Lung (tissue), 12 donors: Measurements from ENCODE around the gene TSPAN19. TPM values are rescaled to one million over a fixed set of nuclear protein-coding genes. Genes with fewer than 3 reads are reported as not detected.
"Not testable (repeated sequence)": the region's sequence is repeated elsewhere in the genome, so short reads cannot be mapped to it uniquely, and the experiment has no call there.

Experiments used
- ATAC-seq: fragments of 200-7000 bp; cut with Tn5 transposase; one replicate; pipeline ENCODE4 v1.9.1; 2020; ENCODE audit warnings: moderate number of reproducible peaks; ENCODE audit not compliant: insufficient read depth, low FRiP score
- DNase-seq, 3 donors: peaks; one replicate each; pipeline ENCODE4 v3.0.0-alpha.2; 2013 to 2017
- H3K27ac ChIP-seq, 2 donors: one replicate each; pipeline ENCODE4 v1.5.1; 2013; ENCODE audit warnings: mild to moderate bottlenecking in 2 of 2, moderate library complexity in 2 of 2, control low read depth in 1 of 2, inconsistent platforms in 1 of 2, low read depth in 1 of 2, low read length in 1 of 2
- H3K27me3 ChIP-seq, 3 donors: one replicate each; pipeline ENCODE4 v1.5.1; 2013; ENCODE audit warnings: low read length in 2 of 3; ENCODE audit not compliant: control insufficient read depth in 3 of 3, insufficient read depth in 3 of 3
- H3K36me3 ChIP-seq, 4 donors: one replicate each; pipeline ENCODE4 v1.5.1; 2013; ENCODE audit warnings: low read length in 4 of 4, mild to moderate bottlenecking in 1 of 4, moderate library complexity in 1 of 4; ENCODE audit not compliant: control insufficient read depth in 4 of 4, insufficient read depth in 4 of 4
- H3K4me1 ChIP-seq, 5 donors: one replicate each; pipeline ENCODE4 v1.5.1; 2013; ENCODE audit warnings: low read length in 5 of 5, mild to moderate bottlenecking in 2 of 5, moderate library complexity in 1 of 5; ENCODE audit not compliant: control insufficient read depth in 5 of 5, insufficient read depth in 5 of 5
- H3K4me3 ChIP-seq: one replicate; pipeline ENCODE4 v1.5.1; 2013; ENCODE audit warnings: mild to moderate bottlenecking, control low read depth, moderate library complexity
- H3K9ac ChIP-seq, 2 donors: one replicate each; pipeline ENCODE4 v1.5.1; 2013; ENCODE audit warnings: low read length in 2 of 2, control low read depth in 1 of 2; ENCODE audit not compliant: insufficient read depth in 1 of 2
- H3K9me3 ChIP-seq, 4 donors: one replicate each; pipeline ENCODE4 v1.5.1; 2013; ENCODE audit warnings: low read length in 3 of 4, mild to moderate bottlenecking in 1 of 4, moderate library complexity in 1 of 4; ENCODE audit not compliant: control insufficient read depth in 4 of 4, insufficient read depth in 3 of 4
- CTCF ChIP-seq: IDR thresholded peaks from 2 replicates; pipeline ENCODE4 v1.5.1; 2012; ENCODE audit warnings: mild to moderate bottlenecking; ENCODE audit errors: control extremely low read depth, extremely low read depth
- WGBS, 2 donors: extraction: QIAGEN DNeasy Blood & Tissue Kit; methylation state at CpG; one replicate each; pipeline ENCODE4 v1.1.7; 2013; 5-methylcytosine and 5-hydroxymethylcytosine counted together
- polyA plus RNA-seq, 2 donors: library from polyadenylated mRNA; stranded (reverse); fragments of 200-250 nt; gene quantifications; one replicate each; pipeline ENCODE4 v1.2.1, GENCODE V29; 2013
- total RNA-seq, 2 donors: library from RNA; depleted of rRNA in 1 of 2; stranded (reverse); fragments of >200 nt in 1 of 2; gene quantifications; one replicate each; pipeline ENCODE4 v1.2.1, GENCODE V29; 2014 to 2021
- donor health status: control.
- donor health status: control.
- donor health status: Bipolar disorder and iron deficiency.
- donor health status: healthy.
- donor health status: DM: yes; HTN: yes; CAD: no.

Gene TSPAN19
- total and polyA plus RNA-seq, 4 donors = 10.5 to 21.5 (median 15.4) TPM

DNA sequence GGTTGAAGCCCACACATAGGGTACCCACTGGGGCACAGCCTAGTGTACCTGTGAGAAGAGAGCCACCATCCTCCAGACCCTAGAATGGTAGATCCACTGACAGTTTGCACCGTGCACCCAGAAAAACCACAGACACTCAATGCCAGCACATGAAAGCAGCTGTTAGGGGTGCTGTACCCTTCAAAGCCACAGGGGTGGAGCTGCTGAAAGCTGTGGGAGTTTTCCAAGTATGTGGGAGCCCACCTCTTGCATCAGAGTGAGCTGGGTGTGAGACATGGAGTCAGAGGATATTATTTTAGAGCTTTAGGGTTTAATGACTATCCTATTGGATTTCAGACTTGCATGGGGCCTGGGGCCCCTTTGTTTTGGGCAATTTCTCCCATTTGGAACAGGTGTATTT is 30.5 kb downstream of the TSPAN19 start:
- WGBS, 2 donors = 80 to 100% methylated on average over 1 of the region's 1 CpG
- Histone ChIP-seq H3K9ac (no peak overlapping the region), H3K36me3 (no peaks in the 10 kb centered on the region), H3K27ac (no peak overlapping the region), H3K27me3 (no peaks in the 10 kb centered on the region), H3K4me3 (no peak overlapping the region), H3K9me3 (no peaks in the 10 kb centered on the region), H3K4me1 (no peaks in the 10 kb centered on the region)
- TF ChIP-seq CTCF = no peak
- ATAC-seq = no peak
- DNase-seq = no peak

GRCh38 chr12:85005047-85005446 is 31.0 kb downstream of the TSPAN19 start:
- not testable (repeated sequence) for H3K27ac ChIP-seq, H3K9ac ChIP-seq, H3K36me3 ChIP-seq, H3K9me3 ChIP-seq, H3K4me1 ChIP-seq, DNase-seq, H3K4me3 ChIP-seq, ATAC-seq, H3K27me3 ChIP-seq
- 56 to 68% methylated on average over 2 of the region's 2 CpGs for WGBS, 2 donors

DNA sequence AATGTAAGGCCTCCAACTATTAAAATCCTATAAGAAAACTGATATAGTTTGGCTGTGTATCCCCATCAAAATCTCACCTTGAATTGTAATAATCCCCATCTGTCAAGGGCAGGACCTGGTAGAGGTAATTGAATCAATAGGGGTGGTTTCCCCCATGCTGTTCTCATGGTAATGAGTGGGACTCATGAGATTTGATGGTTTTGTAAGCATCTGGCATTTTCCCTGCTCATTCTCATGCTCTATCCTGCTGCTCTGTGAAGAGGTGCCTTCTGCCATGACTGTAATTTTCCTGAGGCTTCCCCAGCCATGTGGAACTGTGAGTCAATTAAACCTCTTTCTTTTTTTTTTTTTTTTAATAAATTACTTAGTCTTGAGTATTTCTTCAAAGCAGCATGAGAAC is 31.9 kb downstream of the TSPAN19 start:
- TF ChIP-seq CTCF = no peak

DNA sequence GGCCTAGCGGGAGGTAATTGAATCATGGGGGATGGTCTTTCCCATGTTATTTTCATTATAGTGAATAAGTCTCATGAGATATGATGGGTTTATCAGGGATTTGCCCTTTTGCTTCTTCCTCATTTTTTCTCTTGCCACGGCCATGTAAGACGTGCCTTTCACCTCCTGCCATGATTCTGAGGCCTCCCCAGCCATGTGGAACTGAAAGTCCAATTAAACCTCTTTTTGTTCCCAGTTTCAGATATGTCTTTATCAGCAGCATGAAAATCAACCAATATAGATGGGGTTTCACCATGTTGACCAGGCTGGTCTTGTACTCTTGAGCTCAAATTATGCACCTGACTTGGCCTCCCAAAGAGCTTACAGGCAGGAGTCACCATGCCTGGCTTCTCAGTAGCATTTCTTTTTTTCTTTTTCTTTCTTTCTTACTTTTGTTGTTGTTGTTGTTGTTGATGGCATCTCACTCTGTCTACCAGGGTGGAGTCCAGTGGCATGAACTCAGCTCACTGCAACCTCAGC is 33.2 kb downstream of the TSPAN19 start:
- no peak overlapping the region for H3K27ac ChIP-seq
- TF ChIP-seq CTCF = no peak
- H3K9ac ChIP-seq = no peak overlapping the region
- 86 to 89% methylated on average over 3 of the region's 3 CpGs for WGBS, 2 donors
- no peaks in the 10 kb centered on the region for H3K4me1 ChIP-seq
- H3K27me3 ChIP-seq = no peaks in the 10 kb centered on the region
- H3K9me3 ChIP-seq = no peaks in the 10 kb centered on the region
- H3K36me3 ChIP-seq = no peaks in the 10 kb centered on the region
- no peak for ATAC-seq
- DNase-seq = no peak
- no peak overlapping the region for H3K4me3 ChIP-seq

More for the DNA sequence above, 31.9 kb downstream of the TSPAN19 start:
- ATAC-seq = no peak
- Histone ChIP-seq H3K4me1 (no peaks in the 10 kb centered on the region), H3K4me3 (no peak overlapping the region), H3K9ac (no peak overlapping the region), H3K27ac (no peak overlapping the region), H3K27me3 (no peaks in the 10 kb centered on the region), H3K36me3 (no peaks in the 10 kb centered on the region), H3K9me3 (no peaks in the 10 kb centered on the region)
- no peak for DNase-seq
